Stomach (tissue), 9 donors: ENCODE measurements around the gene SETD4. TPM values are rescaled to one million over a fixed set of nuclear protein-coding genes. Genes with fewer than 3 reads are reported as not detected.

Experiments used
- DNase-seq, 2 donors: peaks; one replicate each; pipeline versions ENCODE4 v3.0.0 to v3.0.0-alpha.2; 2013 to 2019
- H3K27ac ChIP-seq, 5 donors: fragments of 200-600 bp in 4 of 5; sonication (generic) in 4 of 5; one replicate each; pipeline ENCODE4 v1.5.1; 2013 to 2019; ENCODE audit warnings: mild to moderate bottlenecking in 1 of 5, moderate library complexity in 1 of 5
- H3K27me3 ChIP-seq, 3 donors: fragments of 200-600 bp; sonication (generic); one replicate each; pipeline ENCODE4 v1.5.1; 2017 to 2019; ENCODE audit warnings: mixed run types in 1 of 3
- H3K36me3 ChIP-seq, 4 donors: fragments of 200-600 bp; sonication (generic); 1 replicate in 3 of 4; 2 replicates in 1 of 4; pipeline ENCODE4 v1.5.1; 2016 to 2019
- H3K4me1 ChIP-seq, 4 donors: fragments of 200-600 bp; sonication (generic); one replicate each; pipeline ENCODE4 v1.5.1; 2016 to 2019
- H3K4me3 ChIP-seq, 4 donors: fragments of 200-600 bp; sonication (generic) in 3 of 4; one replicate each; pipeline ENCODE4 v1.5.1; 2016 to 2019; ENCODE audit warnings: mild to moderate bottlenecking in 1 of 4
- H3K9me3 ChIP-seq, 4 donors: fragments of 200-600 bp; sonication (generic); one replicate each; pipeline ENCODE4 v1.5.1; 2016 to 2019
- EP300 ChIP-seq: sonication (generic); formaldehyde crosslinking; IDR thresholded peaks from one replicate; pipeline ENCODE4 v1.6.1; 2017; ENCODE audit warnings: antibody characterized with exemption
- POLR2A ChIP-seq, 4 donors: fragments of 450-650 bp; IDR thresholded peaks; one replicate each; pipeline ENCODE4 v1.6.1; 2016; ENCODE audit warnings: antibody characterized with exemption in 4 of 4, control low read depth in 2 of 4, mild to moderate bottlenecking in 1 of 4, moderate library complexity in 1 of 4
- POLR2AphosphoS5 ChIP-seq, 3 donors: sonication (generic); formaldehyde crosslinking; IDR thresholded peaks; one replicate each; pipeline ENCODE4 v1.6.1; 2016; ENCODE audit warnings: antibody characterized with exemption in 3 of 3
- WGBS, 5 donors: extraction: QIAGEN DNeasy Blood & Tissue Kit in 3 of 5; methylation state at CpG; one replicate each; pipeline versions ENCODE4 v1.1.5 to v1.1.7; 2013 to 2018; 5-methylcytosine and 5-hydroxymethylcytosine counted together
- intact Hi-C: fragments of 100-400 bp; cut with DNase I; formaldehyde crosslinking; loops from one replicate; pipeline ENCODE4 v1.15.1; 2023; ENCODE audit warnings: low total_unique reads
- polyA plus RNA-seq, 3 donors: library from polyadenylated mRNA; stranded (reverse); fragments of 200-250 nt; gene quantifications; one replicate each; pipeline ENCODE4 v1.2.3, GENCODE V29; 2013
- total RNA-seq, 5 donors: library from RNA; depleted of rRNA; stranded (reverse); fragments of >200 nt; gene quantifications; one replicate each; pipeline versions ENCODE4 v1.1.0 to v1.2.3, GENCODE V29; 2014 to 2016
- TF ChIP-seq, protein P1 (sequence below), 7 experiments: fragments of 450-650 bp in 4 of 7; fragments of 200-600 bp in 3 of 7; sonication (generic) in 3 of 7; IDR thresholded peaks; one replicate each; pipeline ENCODE4 v1.5.1; 2016 to 2019; ENCODE audit warnings: antibody characterized with exemption in 7 of 7, control low read depth in 2 of 7, mild to moderate bottlenecking in 1 of 7
- donor health status: healthy with polysubstance abuse.
- donor health status: Bipolar disorder and iron deficiency.
- donor health status: healthy.

Gene SETD4
- total and polyA plus RNA-seq, 8 donors = 6.9 to 87.5 (median 25.5) TPM

DNA sequence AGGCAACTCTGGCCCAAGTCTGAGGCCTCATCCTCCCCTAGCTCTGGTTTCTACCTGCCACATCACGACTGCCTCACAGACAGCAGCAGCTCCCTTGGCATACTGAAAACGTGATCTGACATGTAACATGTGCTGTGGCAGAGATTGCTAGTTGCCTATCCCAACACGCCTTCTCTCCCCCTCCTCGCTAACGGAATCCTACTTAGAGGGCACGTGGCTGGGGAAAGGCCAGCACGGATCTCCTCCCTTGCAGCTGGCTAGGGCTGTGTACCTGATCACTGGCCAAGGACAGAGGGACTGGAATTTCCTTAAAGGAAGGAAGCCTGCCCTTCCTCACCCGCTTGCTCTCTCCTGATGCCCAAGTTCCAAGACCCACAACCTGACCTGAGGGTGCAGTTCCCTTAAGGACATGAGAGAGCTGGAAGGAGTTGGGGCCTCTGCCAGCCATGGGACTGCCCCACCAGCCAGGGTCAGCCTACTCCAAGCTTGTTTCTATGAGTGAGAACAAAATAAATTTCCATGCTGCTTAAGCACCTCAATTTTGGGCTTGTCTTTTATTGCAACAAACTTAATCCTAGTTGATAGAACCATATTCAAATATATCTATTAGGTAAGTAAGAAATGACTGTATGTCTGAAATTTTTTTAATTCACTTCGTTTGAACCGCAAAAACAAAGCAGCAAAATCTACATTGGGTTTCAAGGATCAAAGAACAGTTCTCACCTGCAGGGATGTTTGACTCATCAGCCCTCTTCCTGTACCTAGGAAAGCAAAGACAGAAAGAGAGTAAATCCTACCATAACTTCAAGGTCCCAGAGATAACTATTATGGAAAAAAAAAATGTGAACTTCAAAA lies 7.2 kb downstream of the SETD4 start:
- intact Hi-C loops = no loop called here
- Histone ChIP-seq H3K27ac (no peak overlapping the region), H3K27me3 (no peaks in the 10 kb centered on the region), H3K4me1 (peaks cover 0 to 9% (median 4%) of the 10 kb centered on the region in 4 donors), H3K9me3 (no peaks in the 10 kb centered on the region), H3K4me3 (no peak overlapping the region), H3K36me3 (peaks cover 55 to 100% (median 99%) of the 10 kb centered on the region in 4 donors)
- no peak for DNase-seq
- no peak for TF ChIP-seq POLR2AphosphoS5 (IDR thresholded peaks at IDR 0.05)
- no peak for TF ChIP-seq EP300
- TF ChIP-seq POLR2A (IDR thresholded peaks at IDR 0.05) = no peak
- TF ChIP-seq, protein P1, sequence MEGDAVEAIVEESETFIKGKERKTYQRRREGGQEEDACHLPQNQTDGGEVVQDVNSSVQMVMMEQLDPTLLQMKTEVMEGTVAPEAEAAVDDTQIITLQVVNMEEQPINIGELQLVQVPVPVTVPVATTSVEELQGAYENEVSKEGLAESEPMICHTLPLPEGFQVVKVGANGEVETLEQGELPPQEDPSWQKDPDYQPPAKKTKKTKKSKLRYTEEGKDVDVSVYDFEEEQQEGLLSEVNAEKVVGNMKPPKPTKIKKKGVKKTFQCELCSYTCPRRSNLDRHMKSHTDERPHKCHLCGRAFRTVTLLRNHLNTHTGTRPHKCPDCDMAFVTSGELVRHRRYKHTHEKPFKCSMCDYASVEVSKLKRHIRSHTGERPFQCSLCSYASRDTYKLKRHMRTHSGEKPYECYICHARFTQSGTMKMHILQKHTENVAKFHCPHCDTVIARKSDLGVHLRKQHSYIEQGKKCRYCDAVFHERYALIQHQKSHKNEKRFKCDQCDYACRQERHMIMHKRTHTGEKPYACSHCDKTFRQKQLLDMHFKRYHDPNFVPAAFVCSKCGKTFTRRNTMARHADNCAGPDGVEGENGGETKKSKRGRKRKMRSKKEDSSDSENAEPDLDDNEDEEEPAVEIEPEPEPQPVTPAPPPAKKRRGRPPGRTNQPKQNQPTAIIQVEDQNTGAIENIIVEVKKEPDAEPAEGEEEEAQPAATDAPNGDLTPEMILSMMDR (IDR thresholded peaks at IDR 0.05) = no peak
- 80 to 91% (median 84%) methylated on average over 10 of the region's 10 CpGs for WGBS, 5 donors

DNA sequence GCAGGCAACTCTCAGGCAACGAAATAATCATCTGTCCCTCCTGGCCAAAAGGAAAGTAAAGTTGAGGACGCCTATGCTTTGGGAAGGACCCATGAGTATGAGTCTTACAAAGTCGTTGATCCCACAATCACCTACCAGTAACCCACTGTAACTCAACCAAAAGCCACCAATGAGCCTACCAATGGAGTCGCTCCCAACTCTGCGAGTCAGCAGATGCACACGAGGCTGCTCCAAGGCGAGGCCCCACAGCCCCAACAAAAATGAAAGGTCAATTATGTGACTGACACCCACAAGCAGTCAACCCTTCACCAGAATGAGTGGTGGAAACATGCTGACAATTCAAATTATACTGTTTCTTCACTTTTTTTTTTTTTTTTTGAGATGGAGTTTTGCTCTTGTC lies 12.0 kb downstream of the SETD4 start:
- no peak for DNase-seq
- Histone ChIP-seq H3K27me3 (no peaks in the 10 kb centered on the region), H3K36me3 (peaks cover 55 to 100% (median 99%) of the 10 kb centered on the region in 4 donors), H3K27ac (no peak overlapping the region), H3K4me3 (no peak overlapping the region), H3K4me1 (no peaks in the 10 kb centered on the region), H3K9me3 (no peaks in the 10 kb centered on the region)
- intact Hi-C loops = no loop called here
- 92 to 98% (median 97%) methylated on average over 7 of the region's 7 CpGs for WGBS, 5 donors
- no peak for TF ChIP-seq EP300
- no peak for TF ChIP-seq POLR2AphosphoS5 (IDR thresholded peaks at IDR 0.05)
- TF ChIP-seq POLR2A (IDR thresholded peaks at IDR 0.05) = no peak
- TF ChIP-seq, protein P1 (IDR thresholded peaks at IDR 0.05) = no peak

DNA sequence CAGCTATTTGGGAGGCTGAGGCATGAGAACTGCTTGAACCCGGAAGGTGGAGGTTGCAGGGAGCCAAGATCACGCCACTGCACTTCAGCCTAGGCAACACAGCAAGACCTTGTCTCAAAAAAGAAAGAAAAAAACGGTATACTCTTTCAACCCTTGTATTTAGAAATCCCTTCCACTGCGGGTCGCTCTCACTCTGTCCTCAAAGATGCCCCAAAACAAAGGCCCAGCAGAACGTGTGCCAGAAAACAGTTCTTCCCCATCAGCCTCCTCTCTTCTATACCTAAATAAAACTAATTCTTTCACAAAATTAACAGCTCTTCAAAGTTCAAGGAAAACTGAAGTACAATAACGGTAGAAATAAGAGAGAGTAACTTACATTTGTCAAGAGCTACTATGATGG lies 13.2 kb downstream of the SETD4 start:
- Histone ChIP-seq H3K27ac (no peak overlapping the region), H3K4me1 (no peaks in the 10 kb centered on the region), H3K27me3 (no peaks in the 10 kb centered on the region), H3K36me3 (peaks cover 56 to 99% (median 98%) of the 10 kb centered on the region in 4 donors), H3K4me3 (no peak overlapping the region), H3K9me3 (no peaks in the 10 kb centered on the region)
- no peak for DNase-seq
- TF ChIP-seq EP300 (no peak), POLR2A (IDR thresholded peaks at IDR 0.05) (no peak), POLR2AphosphoS5 (IDR thresholded peaks at IDR 0.05) (no peak)
- TF ChIP-seq, protein P1 (IDR thresholded peaks at IDR 0.05) = no peak
- WGBS, 5 donors = 77 to 89% (median 84%) methylated on average over 7 of the region's 7 CpGs
- intact Hi-C loops = no loop called here

DNA sequence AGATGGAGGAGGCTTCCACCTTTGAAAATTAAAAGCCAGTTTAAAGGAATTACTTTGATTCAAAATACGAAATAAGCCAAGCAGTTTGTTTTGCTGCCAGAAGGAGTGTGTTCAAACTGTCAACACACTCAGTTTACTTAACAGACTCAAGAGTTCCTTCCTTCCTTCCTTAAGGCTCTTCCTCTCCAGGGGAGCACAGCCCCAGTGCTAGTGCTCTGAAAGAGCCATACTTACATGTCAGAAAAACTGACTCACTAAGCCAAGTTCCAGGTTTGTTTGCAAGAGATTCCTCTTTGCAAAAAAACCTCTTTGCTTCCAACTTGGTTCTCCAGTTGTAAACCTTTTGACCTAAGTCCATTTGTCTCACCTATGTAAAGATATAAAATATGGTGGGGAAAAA lies 14.3 kb downstream of the SETD4 start:
- TF ChIP-seq EP300 (no peak), POLR2AphosphoS5 (IDR thresholded peaks at IDR 0.05) (no peak), POLR2A (IDR thresholded peaks at IDR 0.05) (no peak)
- TF ChIP-seq, protein P1 (IDR thresholded peaks at IDR 0.05) = no peak
- WGBS, 5 donors = 53 to 83% (median 78%) methylated on average over 1 of the region's 1 CpG
- no peak overlapping the region for H3K27ac ChIP-seq
- H3K36me3 ChIP-seq = peaks cover 61 to 100% (median 98%) of the 10 kb centered on the region in 4 donors
- H3K27me3 ChIP-seq = no peaks in the 10 kb centered on the region
- no peaks in the 10 kb centered on the region for H3K9me3 ChIP-seq
- no peak for DNase-seq
- no peak overlapping the region for H3K4me3 ChIP-seq
- H3K4me1 ChIP-seq = no peaks in the 10 kb centered on the region
- intact Hi-C loops = no loop called here
